ENCODE measurements around the gene C9orf50.

C9orf50 gene

DNA sequence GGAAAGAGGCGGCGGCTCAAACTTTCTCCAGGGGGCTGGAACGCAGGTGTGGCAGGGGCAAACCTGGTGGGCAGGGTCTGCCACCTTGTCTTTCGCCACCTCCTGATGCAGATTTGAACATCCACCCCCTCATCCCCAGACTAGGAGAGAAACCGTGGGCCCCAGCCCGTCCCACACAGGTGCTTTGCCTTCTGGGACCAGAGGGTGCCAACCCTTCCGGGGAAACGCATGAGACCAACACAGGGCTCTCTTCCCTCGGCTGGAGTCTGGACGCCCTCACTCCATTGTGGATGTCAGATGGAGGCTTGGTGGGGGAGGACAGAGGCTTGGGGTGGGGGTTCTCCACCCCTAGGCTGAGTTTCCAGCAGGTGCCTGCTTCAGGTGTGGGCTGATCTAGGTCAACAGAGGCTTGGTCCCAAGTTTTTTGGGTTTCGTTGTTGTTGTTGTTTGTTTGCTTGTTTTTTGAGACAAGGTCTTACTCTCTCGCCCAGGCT is 9.5 kb downstream of the C9orf50 start:
- DNase-seq: peak in 1 of 56 donors; percentile 25

DNA sequence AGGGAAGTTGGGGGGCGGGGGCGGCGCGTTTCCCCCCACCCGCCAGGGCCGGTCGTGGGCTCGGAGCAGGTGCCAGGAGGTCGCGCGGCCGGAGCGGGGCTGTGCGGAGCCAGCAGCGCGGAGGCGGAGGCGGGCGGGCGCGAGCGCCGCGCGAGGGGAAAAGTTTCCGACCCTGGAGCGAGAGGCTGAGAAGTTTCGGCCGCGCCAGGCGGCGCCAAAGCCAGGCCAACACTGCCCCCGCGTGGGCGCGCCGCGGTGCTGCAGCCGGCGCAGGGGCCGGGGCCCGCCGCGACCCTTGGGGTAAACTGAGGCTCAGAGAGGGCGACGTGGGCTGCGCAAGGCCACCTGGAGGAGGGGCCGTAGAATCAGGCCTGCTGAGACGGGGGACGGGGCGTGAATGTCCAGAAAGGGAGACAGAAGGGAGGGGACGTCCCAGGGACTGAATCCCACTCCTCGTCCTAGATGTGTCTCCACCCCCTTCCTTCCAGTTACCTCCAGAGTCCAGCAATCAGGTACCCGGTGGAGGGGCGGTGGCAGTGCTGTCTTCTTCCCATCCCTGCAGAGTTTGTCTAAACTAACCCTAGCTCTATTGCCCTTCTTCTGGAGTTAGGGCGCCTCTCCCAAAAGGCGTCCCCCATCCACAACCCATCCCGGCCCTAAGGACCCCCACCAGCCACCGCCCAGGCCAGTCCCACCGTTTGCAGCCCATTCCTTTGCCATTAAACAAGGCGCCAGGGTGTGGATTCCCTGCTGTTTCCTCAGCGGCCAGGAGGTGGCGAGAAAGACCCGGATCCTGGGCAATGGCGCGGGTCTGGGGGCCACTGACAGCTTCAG is 10.2 kb downstream of the C9orf50 start:
- DNase-seq: peak in 45 of 56 donors; percentile 9 to 76 (median 51)

DNA sequence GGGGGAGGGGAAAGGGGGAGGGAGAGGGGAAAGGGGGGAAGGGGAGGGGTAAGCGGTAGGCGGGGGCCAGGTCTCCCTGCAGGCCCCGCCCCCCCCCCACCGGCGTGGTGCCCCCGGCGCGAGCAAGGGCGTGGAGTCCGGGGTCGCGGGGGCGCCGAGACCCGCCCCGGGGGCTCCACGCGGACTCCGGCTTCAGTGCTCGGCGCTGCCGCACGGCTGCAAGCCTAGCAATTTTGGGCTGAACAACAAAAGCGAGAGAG is 10.8 kb downstream of the C9orf50 start:
- DNase-seq: no peak

DNA sequence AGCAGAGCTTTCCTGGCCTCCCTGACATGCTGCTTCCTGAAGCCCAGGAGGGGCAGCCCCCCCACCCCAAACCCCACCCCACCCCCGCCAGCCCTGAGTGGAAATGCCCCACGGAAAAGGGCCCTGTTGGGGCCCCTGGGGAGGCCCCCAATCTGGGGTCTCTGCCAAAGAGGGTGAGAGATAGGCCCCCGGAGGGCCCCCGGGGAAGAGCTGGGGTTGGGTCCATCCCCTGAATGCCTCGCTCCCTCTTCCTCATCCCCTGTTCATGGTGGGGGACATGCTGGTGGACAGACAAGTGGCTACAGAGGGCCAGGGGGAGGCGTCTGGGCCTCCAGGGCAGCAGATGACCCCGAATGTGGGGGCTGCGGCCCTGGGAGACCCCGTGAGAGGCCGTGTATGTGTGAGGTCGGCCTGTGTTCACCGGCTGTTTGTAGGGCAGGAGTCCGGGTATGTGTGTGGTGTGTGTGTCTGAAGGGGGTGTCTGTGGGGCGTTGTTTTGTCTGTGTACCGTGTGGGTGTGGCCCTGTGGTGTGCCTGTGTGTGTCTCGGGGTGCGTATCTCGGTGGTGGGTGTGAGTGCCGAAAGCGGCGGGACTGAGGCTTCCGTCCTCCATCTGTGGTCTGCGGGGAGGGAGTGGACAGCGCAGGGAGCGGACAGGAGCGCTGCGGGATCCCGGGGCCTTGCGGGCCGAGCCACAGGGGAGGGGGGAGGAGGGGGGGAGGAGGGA is 11.3 kb downstream of the C9orf50 start:
- peak in 1 of 56 donors; percentile 38 for DNase-seq

DNA sequence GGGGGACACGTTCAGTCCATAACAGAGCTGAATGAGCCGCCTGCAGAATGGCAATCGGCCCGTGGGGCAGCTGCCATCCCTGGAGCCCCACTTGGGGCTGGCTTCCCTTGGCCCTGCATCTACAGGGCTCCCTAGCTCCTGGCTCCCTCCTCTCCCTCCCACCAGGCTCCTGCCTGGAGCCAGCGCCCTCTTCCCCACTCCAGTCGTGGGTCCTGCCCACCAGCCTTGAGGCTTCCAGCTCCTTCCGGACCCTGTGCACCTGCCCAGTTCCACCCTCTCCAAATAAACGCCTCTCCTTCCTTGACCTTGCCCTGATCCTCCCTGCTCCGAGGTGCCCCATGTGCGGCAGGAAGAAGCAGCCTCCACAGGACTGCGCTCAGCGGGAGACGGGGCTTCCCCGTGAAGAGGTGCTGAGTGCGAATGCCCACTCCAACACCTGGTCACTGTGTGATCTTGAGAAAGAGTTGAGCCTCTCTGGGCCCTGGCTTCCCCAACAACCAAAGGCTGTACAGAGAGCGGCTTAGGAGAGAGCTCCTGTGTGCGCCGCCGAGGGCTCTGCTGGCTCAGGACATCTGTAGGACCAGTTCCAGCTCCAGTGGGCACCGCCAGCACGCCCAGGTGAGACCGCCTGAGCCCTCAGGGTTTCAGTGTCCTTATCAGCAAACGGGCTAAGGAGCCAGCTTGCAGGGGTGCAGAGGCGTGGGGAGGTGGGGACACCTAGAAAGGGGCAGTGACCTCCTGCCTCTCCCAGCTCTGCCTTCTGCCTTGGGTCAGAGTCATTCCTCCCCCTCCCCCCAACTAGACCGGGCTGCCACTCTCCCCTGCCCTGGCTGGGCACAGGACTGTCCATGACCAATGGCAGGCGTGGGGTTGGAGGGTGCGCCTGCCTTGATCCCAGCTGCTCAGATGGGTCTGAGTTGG is 12.1 kb downstream of the C9orf50 start:
- DNase-seq: no peak

DNA sequence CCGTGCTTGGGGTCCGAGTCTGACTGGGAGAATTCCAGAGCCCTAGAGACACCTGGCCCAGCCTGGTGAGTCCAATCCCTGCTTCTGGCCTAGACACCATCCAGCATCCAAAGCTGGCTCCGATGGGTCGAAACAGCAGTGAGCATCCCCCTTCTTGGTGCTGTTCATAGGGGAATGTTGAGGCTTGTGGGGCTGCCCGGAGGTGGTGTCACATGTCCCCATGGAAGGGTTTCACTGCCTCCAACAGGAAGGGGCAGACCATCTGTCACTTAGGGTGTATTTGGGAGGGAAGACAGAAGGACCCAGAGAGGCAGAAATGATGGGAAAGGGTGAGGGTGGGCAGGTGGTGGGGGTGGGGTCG is 13.9 kb downstream of the C9orf50 start:
- no peak for DNase-seq

DNA sequence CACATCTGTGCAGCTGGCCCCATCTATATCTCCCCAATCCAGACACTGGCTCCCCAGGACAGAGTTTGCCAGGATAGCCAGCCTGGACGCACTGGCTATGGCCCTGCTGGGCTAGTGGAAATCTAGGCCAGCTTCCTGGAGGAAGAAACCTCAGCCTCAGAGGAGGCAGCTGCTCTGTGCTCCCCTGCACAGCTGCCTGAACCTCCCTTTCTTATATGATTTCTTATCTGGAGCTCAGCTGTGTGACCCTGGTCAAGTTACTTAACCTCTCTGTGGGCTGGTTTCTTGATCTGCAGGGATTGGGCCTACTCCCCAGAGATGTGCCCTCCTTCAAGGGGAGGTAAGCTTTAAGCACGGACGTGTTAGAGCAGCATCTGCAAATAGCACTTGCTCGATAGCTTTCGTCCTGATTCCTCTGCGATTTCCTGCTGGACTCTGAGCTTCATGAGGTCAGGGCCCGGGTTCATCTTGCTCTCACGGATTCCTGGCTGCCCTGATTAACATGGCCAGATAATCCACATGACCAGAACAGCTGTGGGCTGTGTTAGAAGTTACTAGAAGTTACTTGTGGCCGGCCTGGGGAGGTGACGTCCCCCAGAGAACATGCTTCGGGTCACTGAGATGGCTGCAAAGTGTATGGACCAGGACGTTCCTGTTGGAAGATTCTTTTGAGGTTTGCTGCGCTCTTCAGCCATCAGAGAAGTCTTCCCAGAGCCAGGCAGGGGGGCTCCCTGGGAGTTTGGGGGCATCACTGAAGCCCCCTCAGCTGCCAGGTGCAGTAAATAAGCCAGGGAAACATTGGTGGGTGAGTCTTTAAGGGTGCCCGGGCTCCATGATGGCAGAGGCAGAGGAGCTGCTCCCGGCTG is 14.5 kb downstream of the C9orf50 start:
- DNase-seq: no peak

DNA sequence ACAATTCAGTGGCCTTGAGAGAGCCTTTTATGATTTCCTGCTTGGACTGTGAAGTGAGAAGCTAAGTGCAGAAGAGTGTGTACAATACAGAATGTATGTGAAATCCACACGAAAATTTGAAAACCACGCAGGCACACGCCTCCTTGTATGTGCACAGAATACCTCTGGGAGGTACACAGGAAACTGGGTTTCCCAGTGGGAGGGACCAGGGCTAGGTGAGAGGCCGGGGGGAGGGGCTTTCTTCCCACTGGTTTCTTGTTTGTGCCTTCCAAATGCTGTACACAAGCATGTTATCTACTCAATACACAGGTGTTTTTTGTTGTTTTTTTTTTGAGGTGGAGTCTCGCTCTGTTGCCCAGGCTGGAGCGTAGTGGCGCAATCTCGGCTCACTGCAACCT is 16.1 kb downstream of the C9orf50 start:
- DNase-seq: no peak

DNA sequence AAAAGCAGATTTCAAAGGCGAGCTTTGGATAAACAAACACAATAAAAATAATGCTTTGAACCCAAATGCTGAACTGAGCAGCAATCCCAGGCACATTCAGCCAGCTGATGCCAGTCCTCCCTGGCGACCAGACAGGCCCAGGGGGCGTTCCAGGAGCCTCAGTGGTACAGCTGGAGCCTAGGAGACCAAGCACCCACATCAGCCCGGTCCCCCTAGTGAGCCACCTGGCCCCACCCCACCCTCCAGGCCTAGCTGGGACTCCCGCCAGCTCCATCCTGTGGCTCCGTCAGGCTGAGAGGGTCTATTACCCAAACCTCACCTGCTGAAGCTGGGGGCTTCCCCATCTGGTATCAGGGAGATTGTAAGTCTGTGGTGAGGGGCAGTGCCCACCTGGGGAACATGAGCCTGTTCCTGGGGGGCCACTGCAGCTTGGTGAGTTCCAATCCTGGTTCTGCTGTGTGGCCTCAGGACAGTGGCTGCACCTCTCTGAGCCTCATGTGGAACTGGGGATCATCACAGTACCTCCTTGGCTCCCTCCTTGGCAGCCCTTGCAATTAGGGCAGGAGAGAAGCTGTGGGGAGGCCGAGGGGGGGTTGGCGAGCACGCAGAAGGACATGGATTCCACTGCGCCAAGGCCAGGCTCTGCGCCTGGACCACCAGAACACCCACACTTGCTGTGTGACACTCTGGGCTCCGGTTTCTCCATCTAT is 16.7 kb downstream of the C9orf50 start:
- no peak for DNase-seq

DNA sequence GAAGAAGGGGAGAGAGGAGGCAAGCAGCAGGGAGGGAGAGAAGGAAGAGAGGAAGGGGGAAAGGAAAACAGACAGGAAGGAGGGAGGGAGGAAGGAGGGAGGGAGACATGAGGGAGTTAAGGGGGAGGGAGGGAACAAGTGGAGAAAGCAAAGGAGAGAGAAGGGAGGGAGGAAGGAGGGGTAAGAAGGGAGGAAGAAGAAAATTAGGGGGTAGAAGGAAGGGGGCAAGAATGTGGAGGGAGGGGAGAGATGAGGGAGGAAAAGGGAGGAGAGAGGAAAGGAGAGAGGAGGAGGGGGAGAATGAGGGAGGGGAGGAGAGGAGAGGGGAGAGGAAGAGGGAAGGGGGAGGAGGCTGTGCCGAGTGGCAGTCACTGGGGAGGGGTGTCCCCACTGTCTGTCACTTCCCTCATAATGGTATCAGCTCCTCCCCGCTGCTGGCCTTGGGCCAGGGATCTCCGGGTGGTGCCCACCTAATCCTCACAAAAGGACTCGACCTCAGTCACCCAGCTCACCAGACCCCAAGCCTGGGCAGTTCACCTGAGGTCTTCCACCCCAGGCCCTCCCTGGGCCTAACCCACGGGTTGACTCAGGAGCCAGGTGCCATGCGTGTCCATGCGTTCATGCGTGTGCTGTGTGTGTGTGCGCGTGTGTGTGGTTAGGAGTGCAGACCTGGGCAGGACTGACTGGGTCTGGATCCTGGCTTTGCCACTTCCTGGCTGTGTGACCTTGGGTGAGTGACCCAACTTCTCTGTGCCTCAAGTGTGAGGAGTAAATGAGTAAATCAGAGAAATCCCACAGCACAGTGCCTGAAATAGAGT is 18.1 kb downstream of the C9orf50 start:
- DNase-seq: peak in 1 of 56 donors; percentile 30

DNA sequence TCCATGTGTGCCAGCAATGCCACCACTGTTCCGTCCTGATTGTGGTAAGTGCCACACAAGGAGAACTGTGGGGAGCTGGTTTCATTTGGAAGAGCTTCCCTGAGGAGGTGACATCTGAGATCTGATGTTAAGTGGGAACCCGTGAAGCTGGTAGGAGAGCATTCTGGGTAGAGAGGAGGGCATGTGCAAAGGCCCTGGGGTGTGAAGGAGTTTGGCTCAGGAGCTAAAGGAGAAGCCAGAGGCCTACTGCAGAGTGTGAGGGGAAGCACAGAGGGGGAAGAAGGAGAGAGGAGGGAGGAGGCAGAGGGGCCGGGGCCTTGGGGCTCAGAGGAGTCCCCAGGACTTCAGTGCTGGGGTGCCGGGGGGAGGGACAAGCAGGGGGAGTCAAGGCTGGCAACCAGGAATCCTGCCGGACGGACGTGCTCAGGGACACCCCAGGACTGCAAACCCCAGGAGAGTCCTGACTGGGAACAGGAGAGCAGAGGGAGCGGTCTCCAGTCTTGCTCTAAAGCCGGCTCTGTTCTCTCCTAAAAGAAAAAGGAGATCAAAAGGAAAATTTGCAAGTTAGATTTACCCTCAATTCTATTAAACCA is 19.7 kb downstream of the C9orf50 start:
- no peak for DNase-seq

DNA sequence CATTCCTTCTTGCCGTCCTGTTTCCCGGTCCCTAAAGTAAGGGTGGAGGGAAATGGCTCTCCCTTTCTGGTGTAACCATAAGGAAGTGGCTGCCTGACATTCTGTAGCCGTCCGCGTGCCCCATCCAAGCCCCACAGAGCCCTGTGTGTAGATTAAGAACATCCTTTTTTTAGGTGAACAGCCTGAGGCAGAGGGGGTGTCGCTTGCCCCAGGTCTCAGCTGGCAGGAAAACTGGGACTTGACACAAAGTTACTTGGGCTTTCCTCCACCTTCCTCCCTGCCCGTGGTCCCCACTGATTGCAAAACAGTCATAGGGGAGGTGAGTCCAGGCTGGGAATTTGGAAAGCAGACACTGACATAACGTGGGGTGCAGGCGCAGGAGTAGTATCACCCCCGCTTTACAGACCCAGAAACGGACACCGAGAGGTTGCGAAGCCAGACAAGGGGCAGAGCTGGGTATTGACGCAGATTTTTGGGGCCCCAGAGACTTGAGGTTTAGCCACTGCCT is 22.8 kb downstream of the C9orf50 start:
- no peak for DNase-seq

DNA sequence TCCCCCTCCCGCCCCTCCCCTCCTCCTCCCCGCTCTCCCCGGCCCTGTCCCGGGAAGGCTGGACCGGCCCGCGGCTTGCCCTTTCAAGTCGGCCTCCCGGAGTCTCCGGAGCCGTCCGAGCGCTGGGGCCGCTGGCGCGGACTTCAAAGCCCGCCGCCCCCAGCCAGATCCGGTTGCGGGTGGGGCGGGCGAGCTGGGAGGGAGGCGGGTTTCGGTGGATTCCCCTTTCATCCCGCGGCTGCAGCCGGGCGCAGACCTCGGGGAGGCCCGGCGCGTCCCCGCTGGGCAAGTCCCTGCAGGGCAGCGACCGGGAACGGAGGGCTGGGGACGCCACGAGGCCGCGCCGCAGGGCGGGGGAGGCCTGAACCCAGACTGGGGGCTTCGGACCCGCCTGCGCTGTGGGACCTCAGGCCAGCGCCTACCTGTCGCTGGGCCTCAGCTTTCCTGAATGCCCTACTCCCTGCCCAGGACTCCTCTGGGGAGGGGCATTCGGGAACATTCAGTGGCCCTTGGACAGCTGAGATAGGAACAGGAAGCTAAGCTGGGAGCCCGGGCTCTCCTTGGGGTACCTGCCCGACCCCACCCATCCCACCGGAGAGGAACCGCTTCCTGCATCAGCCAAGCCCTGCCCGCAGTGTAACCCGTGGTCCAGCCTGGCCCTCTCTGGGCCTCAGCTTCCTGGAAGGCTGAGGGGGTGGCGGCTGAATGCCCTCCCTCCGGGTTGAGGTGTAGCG is 23.4 kb downstream of the C9orf50 start:
- DNase-seq: peak in 1 of 56 donors; percentile 58

DNA sequence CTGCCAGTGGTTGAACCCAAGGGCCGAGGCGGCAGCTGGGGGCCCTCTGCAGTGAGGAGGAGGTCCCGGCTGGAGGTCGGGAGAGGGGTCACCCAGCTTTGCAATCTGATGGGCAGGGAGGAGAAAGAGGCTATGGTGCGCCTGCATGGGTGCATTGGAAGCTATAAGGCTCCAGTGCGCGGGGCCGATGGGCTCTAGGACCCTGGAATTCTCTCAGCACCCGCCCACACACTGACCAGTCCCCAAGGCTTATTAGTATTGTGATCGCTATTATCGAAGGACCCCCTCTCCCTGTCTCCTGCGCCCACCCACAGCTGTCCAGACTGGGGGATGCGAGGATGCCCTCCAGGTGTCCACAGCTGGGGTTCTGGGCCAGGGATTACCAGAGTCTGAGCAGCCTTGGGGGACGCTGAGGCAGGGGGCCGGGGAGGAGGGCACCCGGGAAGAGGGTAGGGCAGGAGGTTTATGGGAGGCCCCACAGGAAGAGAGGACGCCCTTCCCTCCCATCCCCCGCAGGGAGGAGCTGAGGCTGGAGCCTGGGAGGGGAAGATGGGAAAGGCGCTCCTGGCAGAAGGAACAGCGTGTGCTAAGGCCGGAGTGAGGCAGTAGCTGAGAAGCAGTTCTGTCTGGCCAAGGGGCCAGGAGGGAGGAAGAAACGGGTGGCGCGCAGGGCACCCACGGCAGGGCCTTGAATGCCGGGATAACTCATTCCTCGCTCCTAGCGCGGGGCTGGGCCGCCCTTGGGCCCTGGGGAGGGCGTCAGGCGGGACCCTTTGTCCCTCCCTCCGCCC is 24.2 kb downstream of the C9orf50 start:
- DNase-seq: peak in 2 of 56 donors; percentile 24 to 58

DNA sequence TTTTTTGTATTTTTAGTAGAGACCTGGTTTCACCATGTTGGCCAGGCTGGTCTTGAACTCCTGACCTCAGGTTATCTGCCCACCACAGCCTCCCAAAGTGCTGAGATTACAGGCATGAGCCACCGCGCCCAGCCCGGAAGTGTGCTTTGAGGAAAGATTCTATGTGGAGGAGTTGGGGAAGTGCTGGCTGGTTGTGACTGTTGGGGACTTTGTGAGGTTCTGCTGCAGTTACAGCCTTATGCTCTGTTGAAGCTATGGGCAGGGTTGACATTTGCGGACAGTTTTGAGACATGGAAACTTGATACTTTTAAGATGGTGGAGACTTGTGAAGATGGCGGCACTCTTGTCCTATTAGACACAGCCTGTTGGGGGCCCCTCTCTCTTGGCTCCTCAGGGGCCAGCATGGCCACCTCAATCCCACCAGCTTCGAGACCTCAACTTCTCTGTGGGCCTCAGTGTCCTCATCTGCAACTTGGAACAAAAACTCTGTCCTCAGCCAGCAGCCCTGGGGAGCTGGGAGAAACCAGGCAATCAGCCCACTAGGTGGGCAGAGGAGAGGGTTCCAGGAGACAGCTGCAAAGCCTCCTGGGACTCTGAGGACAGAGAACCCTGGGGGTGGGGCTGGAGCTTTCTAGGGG is 24.9 kb downstream of the C9orf50 start:
- no peak for DNase-seq

DNA sequence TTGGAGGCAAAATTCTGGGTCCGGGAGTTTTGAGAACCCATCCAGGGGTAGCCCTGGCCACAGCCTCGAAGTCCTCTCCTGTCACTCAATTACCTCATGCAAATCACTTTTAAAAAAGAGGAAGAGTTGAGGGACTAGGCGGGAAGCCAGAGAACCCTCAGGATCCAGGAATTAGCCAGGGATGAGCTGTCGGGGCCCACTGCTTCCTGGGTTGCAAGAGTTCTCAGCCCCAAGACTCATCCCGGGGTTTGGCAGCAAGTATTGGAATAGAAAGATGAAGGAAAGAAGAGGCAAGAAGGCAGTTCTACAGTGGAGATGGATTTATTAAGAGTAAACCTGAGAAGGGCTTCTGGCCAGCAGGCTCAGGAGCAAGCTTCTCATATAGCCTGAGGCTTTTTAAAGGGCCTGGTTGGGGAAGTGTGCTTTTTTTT is 25.6 kb downstream of the C9orf50 start:
- no peak for DNase-seq

Data from amygdala (tissue), 56 donors.